NCI-H748 treated with DMSO at 0.1 percent for 48 hours (cell line): ENCODE data around the gene MAP4K4.
A peak's percentile ranks its signal among the peaks of the same experiment; 100 is the strongest.

Source experiments
- DNase-seq: peaks from one replicate; lab custom pipeline; 2025; lab: John Stamatoyannopoulos, UW

The MAP4K4 gene

DNA sequence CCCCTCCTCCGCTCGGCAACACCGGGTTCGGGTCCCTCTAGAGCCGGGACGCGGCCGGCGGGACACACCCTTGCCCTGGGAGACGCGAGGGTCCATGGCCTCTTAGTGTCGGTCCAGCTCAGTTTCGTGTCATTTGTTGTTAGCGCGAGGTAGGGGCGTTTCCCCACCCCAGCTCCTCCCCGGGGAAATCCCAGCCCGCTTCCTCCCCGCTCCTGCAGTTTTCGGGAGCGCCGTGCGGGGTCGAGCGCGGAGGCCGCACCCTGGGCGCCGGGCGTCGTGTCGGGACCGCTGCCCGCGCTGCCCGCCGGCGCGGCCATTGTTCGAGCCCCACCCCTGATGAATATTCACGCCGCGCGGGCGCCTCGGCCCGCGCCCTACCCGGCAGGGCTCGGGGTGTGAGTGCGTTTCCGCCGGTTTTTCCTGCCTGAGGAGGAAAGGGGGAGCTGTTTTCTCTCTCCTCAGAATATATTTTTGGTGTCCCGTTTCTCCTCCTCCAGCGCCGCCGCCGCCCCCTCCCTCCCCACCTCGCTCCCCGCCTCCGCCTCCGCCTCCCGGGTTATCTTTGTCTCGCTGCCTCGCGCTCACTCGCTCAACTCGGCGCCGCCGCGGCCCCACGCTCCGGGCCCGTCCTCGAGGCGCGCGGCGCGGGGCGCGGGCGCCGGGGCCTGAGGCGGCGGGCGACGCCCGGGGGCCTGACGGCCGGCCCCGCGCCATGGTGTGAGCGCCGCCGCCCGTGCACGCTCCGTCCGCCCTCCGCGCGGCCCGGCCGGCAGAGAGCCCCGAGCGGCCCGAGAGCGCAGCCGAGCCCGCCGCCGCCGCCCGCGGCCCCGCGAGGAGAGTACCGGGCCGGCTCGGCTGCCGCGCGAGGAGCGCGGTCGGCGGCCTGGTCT is at the start of gene MAP4K4:
TSS of gene MAP4K4 (plus strand) at position 584 of the 890 bp plus-strand sequence. CDS start 374 bp downstream, outside the sequence.
- peak; percentile 13 for DNase-seq

DNA sequence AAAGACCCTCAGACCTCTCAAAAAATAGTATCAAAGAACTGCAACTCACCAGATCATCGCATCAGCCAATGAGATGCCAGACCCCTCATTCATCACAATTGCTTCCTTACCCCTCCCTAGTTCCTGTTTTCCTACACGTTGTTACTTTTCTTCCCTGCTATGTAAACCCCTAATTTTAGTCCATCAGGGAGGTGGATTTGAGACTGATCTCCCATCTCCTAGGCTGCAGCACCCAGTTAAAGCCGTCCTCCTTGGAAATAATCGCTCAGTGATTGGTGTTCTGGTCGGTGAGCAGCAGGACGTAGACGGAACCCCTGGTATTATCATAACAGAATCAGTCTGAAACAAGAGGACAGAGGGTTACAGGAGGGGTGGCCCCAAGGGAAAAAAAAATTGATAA is 44.0 kb upstream of the MAP4K4 start:
- no peak for DNase-seq

DNA sequence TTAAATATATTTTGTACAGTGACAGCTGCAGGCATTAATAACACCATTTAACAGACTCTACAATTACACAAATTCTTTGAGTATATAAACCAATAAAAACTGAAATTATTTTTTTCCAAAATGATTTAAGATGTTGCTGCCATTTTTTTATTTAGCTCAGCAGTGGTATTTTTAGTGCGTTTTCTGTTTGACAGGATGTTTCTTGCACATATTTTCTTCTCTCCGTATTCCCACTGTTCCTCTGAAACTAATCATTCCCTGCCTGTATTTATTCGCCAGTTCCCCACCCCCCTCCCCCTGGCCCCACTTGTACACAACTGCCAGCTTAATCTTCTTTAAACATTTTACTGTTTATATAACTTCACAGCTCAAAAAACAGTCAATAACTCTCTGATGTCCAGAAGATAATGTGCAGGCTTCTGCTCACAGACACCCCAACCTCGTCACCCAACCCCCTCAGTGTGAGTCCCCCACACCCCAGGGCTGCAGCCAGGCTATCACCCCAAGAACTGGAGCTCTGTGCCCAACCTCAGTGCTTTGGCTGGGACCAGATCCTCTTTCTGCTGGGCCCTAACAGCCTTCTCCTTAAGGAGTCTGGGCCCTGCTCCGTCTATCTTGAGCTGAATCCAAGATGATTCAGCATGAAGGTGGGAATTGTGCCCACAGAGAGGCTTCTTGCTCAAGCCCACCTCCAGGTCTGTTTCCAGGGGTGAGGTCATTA is 41.6 kb upstream of the MAP4K4 start:
- no peak for DNase-seq

DNA sequence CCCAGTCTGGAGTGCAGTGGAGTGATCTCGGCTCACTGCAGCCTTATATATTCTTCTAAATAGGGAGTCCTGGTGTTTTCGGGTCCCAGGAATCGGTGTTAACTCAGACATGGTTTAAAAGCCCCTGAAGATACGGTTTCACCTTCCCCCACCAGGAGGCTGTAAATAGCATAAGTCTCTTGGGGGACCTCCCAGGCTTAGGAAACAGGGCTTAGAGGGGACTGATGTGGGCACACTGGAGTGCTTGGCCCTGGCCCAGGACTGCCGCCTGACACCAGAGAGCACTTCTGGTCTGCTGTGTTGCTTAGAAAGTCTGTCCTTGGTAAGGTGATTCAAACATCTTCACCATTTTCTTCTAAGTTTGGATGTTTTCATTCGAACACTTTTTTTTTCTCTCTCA is 39.7 kb upstream of the MAP4K4 start:
- DNase-seq, result no peak

DNA sequence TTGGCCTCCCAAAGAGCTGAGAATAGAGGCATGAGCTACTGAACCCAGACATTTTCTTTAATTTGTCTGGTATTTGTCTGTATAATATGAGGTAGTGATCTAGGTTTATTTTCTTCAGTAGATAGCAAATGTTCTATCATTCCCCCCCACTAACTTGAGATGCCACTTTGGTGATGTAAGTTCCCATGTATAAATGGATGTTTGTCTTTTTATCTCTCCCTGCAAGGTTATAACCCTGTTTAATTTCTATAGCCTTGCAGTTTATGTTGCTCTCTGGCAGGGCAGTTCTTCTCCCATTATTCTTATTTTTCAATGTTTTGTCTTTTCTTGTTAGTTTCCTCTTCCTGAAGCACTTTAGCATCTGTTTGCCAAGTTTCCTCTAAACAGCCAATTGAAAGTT is 39.1 kb upstream of the MAP4K4 start:
- DNase-seq, result no peak

DNA sequence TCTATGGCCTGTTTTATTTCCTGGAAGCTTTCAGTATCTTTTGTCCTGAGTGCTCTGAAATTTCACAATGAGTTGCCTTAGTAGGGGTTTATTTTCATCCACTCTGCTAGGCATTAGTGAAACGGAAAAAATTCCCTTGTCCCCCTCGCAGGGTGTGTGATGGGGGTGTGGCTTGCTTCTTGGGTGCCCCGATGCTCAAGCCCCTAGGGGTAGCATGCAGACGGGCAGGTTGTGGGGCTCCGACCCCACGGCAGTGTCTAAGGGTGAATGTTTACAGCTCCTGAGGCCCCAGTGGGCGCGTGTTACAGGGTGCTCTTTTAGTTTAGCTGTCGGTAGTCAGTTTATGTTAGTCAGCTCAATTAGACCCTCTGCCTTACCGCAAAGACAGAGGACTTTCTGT is 32.2 kb upstream of the MAP4K4 start:
- no peak for DNase-seq

DNA sequence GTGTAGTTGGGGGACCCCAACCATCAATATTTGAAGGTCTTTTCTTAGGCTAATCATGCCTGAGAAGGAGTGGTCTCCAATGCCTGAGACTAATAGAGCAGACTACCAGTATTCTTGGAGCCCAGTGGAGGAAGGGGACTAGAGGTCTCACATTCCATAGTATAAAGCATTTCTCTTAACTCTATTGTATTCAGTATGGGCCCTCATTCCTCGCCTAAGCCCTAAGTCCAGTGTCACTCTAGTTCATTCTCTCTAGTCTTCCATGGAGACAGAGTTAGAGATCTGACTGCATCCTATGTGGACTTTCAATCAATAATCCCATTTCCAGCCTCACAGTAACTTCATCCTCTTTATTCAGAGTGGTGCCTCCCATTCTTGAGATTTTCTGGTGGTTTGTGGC is 29.7 kb upstream of the MAP4K4 start:
- no peak for DNase-seq

DNA sequence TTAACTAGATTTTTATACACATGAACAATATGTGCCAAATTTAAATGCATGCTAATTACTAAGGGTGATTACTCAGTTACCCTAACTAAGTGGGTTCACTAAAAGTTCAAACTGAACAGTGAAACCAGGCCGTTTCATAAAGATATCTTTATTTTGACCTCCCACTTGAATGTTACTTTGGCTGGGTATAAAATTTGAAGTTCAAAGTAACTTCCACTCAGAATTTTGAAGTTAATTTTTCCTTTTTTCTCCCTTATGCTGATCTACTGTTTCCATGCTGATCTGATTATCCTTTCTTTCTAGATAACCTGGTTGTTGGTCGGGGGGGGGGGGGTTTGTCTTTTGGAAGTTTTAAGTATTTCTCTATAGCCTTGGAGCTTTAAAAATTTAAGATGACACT is 25.5 kb upstream of the MAP4K4 start:
- DNase-seq, result no peak

DNA sequence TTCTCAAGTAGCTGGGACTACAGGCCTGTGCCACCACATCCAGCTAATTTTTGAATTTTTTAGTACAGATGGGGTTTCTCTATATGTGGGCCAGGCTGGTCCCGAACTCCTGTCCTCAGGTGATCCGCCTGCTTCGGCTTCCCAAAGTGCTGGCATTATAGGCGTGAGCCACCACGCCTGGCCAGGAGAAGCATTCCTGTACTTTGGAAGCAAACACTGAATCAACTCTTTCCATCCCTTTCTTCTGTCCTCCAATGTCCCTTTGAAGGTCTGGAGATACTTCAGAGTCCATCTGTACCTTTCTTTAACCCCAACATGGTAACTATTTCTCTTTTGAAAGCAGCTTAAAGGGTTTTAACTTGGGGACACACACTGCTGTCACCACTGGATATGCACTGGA is 23.6 kb upstream of the MAP4K4 start:
- DNase-seq, result no peak

DNA sequence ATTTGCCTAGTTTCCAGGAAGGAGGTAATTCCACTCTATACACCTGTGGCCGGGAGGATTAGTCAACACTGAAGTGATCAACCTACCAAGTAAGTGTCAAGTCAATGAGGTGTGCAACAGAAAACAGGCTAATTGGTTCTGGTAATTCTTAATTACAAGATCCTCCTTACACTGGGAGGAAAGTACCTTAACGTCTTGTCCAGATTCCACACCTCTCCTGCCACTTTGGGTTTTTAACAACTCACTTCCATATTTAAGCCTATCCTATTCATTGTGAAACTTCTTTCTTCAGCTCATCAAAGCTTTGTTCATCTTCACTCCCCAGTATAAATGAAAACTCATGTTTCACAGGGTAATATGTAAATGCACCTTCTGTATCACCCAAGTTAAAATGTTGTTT is 22.0 kb upstream of the MAP4K4 start:
- DNase-seq, result no peak

DNA sequence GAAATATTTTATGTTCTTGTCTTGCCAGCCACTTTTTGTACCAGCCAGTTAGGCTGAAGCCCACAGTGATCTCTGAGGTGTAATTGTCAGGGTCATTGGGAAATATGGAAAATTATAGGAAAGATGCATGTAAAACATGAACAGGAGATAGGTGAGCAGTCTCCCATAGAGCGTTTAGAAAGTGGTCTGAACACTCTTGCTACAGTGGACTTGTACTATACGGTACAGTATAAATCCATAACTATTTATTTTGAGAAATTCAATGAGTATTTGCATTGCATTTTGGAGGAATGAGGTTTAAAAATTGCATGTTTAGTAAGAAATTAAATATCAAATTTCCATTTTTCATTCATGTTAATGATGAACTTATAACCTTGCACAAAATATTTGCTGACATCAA is 20.8 kb upstream of the MAP4K4 start:
- no peak for DNase-seq

DNA sequence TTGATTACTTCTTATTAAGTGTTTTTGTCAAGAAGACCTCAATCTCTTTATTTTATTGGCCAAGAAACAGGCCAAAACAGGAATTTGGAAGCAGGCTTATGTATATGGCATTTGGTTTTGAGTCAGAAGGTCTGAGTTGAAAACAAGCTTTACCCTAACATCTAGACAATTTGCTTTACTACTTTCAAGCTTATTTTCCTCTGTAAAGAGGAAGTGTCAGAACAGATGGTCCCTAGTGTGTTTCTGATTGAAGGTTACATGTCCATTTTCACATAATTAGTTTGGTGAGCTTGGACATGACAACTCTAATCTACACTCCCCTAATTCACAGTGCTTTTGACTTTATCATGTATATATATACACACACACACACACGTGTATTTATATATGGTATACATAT is 19.8 kb upstream of the MAP4K4 start:
- DNase-seq, result no peak

DNA sequence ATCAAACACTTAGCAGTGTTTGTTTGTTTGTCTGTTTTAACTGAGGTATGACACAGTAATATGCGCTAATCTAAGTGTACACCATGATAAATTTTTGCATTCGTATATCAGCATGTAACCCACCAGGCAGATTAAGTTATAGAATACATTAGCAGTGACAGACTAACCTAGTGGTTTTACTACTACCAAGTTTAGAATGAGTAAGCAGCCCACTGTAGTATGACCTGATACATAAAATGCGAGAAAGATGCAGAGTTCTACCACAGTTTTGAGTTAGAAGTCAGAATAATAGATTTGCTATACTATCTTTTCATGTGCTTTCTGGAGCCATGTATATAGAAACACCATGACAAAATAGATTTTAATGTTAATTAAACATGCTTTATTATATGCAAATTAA is 19.1 kb upstream of the MAP4K4 start:
- DNase-seq, result no peak

DNA sequence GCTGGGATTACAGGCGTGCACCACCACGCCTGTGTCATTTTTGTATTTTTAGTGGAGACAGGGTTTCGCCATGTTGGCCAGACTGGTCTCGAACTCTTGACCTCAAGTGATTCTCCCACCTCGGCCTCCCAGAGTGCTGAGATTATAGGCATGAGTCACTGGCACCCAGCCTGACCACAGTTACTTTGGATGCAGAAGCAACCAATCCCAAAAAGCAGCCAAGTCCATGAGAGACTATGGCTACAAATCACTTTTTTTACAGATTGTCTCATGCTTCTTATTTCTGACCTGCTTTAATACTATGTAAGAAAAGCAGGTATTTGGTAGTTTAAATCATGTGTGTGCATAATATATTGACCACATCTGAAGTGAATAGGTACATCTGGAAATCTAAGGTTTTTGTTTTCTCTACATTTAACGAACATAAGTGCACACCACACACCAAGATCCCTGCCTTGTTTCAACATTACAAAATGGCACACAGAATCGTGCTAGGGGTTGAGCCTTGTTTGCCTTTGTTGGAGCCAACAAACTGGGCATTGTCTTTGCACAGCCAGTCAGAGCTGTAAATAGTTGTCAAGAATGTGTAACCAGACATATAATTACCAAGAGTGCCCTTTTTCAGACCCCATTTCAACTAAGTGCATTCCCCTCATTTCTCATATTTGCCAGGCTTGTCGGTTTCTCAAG is 18.3 kb upstream of the MAP4K4 start:
- DNase-seq, result no peak

DNA sequence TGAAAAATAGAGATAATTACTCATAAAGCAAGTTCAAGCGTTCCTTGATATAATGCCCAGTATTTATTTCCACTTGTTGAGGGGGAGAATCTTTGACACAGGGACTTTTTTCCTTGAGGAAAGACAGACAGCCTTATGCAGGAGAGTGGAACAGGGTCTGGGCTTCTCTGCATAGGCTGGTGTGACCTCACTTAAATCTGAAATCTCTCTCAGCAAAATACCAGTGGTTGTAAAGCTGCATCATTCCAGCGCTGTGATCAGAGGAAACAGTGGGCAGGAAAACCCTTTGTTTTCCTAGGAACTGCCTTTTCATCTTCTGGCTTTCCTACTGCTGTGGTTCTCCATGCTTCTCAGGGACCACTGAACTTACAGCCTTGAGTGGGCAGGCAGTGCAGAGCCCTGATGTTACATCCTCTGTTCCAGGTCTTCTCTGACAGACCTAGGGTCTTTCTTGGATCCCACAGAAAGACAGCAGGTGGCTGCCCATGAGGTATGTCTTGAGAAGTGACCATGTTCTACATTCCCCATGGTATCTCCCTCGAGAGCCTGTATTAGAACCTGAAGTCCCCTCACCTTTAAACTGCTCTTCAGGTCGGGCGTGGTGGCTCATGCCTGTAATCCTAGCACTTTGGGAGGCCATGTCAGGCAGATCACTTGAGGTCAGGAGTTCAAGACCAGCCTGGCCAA is 17.6 kb upstream of the MAP4K4 start:
- DNase-seq, result no peak

DNA sequence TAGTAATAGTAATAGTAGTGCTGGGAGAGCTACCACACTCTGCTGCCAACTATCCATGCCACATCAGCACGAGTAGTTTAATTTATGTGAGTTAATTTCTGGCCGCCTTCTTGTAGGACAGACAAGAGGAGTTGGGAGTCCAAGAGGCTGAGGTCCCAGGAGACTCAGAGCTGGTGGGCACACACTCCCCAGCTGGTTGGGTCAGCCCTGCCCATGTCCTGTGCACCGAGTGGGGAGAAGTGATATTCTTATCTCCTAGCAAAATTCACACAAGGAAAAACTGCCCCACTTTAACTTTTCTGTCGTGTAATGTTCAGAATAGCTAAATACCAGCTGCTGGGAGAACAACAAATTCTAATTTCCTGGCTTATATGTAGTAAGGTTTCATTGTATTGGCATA is 15.2 kb upstream of the MAP4K4 start:
- no peak for DNase-seq

DNA sequence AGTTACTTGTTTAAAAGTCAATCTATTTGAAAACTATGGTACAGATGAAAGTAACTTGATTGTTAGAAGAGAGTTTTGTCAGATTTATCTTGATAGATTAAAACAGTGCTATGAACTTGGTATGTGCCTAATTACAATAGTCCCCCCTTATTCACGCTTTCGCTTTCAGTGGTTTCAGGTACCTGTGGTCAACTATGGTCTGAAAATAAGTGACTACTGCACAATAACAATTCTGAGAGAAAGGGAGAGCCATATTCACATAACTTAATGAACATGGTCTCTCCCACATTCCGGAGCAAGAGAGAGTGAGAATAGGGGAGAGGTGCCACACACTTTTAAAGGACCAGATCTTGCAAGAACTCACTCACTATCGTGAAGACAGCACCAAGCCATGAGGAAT is 13.2 kb upstream of the MAP4K4 start:
- no peak for DNase-seq

DNA sequence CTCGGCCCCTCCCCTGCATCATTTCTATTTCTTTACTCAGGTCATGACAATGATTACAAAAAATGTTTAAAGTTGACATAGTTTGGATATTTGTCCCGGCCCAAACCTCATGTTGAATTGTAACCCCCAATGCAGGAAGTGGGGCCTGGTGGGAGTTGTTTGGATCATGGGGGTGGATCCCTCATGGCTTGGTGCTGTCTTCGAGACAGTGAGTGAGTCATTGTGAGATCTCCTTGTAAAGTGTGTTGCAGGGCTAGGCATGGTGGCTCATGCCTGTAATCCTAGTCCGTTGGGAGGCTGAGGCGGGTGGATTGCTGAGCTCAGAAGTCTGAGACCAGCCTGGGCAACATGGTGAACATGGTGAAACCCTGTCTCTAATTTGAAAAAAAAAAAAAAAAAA is 9.2 kb upstream of the MAP4K4 start:
- DNase-seq, result no peak

DNA sequence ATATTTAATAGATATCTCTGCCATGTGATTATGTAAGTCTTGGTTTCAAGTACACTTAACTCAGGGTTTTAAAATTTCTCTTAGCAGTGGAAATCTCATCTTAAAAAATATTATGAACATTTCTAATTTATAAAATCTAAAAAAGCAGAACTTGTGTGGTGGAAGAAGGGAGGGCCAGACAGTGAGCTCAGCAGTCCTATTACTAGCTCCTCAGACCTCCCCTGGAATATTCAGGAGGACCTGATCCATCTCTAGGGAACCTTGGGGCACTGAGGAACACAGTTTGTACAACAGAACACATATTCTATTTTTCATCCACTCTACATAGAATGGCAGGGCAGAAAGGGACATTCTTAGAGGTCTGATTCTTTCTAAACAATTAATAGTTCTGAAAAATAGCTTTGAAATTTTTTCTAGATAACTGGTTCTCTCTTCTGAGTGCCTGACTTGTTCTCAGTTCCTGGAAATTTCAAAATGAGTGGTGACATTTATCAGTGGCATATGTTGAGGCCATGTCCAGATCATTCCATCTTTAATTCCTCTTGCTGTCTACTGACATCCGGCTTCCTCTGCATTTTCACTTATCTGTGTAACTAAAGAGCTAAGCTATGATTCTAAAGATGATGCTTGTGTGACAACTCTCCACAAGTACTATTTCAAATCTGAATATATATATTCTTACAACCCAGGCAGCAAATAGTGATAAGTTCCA is 8.2 kb upstream of the MAP4K4 start:
- DNase-seq, result no peak

DNA sequence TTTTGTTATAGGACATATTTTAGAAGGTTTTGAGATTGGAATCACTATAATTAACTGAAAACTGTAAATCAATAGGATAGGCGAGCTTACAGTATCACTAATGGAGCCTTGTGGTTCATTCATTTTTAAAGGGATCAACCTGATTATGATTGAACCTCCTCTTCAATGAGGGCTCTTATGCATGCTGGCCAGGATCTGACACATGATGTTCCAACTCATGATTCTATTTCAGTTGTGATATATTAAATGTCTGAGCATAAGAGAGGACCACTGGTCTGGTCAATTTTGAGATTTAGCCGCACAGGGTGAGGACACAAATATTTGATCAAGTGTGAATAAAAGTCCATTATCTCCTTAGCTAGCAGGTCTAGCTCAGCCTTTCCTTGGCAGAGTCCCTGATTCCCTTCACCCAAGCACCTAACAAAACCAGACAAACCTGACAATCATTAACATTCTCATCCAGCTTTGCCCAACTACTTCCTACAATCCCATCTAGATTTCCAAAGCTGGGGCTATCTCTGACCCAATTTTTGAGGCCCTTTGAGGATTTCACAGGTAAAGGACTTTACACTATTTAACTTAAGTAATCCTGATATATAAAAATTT is 6.9 kb upstream of the MAP4K4 start:
- no peak for DNase-seq

DNA sequence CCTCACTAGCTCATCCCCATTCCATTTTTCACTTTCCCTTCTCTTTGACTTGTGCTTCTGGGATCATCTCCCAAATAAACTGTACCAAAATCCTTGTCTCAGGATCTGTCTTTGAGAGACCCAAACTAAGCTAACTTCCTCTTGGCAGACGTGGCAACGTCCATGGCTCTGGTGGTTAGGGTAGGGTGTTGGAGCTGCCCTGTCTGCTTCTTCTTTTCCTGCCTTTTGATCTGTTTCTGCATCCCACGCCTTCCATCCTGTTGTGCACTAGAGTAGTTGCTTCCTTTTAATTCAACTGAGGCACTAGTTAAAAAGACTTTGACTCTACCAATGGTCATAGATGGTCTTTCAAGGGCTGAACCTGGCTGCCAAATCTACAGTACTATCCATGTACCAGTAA is 5.5 kb upstream of the MAP4K4 start:
- no peak for DNase-seq
